GM19463 (cell line): ENCODE results near the gene STEAP2.
"Not testable (repeated sequence)": the region's sequence is repeated elsewhere in the genome, so short reads cannot be mapped to it uniquely, and the experiment has no call there.

Source experiments
- ATAC-seq: cut with Tn5 transposase; IDR thresholded peaks from one replicate; pipeline ENCODE4 v1.9.1; 2021; ENCODE audit warnings: mild to moderate bottlenecking, moderate library complexity; ENCODE audit not compliant: unreplicated experiment

The STEAP2 gene

DNA sequence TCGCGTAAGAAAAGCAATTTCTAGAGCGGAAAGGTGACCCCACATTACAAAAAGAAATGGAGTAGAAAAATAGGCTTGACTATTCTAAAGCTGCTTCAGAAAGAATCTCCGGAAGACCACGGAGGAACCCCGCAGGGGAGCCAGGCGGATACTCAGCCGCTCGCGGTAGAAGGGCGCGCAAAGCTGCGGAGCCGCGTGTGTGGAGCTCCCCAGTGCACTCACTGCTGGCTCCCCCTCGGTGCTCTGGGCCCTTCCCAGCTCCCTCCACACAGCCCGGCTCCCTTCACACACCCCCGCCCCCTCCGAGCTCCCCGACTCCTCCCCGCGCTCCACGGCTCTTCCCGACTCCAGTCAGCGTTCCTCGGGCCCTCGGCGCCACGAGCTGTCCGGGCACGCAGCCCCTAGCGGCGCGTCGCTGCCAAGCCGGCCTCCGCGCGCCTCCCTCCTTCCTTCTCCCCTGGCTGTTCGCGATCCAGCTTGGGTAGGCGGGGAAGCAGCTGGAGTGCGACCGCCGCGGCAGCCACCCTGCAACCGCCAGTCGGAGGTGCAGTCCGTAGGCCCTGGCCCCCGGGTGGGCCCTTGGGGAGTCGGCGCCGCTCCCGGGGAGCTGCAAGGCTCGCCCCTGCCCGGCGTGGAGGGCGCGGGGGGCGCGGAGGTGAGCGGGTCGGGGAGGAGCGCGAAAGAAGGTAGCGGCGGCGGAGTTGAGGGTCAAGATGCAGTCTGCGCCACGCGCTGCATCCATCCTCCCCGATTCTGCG is at the start of gene STEAP2:
Gene STEAP2 (plus strand): TSS at position 350 of the 758 bp plus-strand sequence. CDS start 13,343 bp downstream, outside the sequence.
- peak; percentile 86 for ATAC-seq

DNA sequence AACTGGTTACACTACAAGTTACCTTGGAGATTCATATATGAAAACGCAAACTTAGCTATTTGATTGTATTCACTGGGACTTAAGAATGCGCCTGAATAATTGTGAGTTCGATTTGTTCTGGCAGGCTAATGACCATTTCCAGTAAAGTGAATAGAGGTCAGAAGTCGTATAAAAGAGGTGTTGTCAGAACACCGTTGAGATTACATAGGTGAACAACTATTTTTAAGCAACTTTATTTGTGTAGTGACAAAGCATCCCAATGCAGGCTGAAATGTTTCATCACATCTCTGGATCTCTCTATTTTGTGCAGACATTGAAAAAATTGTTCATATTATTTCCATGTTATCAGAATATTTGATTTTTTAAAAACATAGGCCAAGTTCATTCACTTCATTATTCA is 48.0 kb upstream of the STEAP2 start:
- no peak for ATAC-seq

DNA sequence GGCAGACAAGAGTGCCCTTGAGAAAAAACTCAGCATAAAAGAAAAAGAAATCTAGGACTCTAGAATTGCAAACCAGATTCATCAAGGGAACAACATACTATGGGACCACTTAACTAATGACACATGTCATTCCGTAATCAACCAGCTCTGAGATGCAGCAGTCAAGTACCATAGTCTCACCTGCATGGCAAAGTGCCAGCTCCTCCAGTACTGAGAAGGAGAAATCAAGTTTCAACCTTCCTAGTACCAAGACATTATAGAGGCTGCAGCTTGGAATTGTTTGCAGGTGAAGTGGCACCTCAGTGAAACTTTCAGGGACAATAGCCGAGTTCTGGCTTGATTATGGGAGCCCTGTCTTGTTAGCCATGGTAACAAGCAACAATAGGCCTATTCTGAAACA is 45.8 kb upstream of the STEAP2 start:
- ATAC-seq, result no peak

DNA sequence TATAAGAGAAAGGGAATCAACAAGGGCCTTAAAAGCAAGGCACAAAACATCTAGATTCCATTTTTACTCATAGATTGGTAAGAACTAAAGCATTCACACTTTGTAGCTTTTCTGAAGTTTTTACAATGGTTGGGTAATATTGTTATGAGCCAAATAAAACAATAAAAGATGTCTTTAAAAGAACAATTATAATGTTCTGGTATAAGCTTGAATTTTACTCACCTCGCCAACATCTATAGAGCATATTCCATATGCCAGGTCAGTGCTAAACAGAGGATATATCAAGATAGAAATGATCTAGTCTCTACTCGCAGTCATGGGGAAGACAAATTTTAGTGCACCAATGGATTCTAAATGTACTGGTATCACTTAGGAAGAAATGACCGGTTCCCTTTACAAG is 45.4 kb upstream of the STEAP2 start:
- no peak for ATAC-seq

DNA sequence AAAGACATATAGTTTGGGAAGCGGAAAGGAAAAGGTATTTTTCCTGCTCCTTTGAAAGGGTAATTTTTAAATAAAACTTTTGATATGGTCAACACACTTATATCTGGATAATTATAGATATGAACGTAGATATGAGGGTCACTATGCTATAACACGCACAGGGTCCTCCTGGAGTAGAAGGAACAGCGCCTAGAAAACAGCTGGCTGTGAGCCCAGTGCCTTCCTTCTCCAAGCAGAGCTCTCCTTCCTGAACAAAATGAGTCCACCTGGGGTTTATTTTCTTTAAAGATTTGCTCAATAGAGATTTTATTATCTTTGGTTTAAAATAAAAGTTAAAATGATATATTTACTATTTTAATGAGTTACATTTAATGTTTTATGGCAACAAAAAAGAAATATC is 44.2 kb upstream of the STEAP2 start:
- ATAC-seq, result no peak

DNA sequence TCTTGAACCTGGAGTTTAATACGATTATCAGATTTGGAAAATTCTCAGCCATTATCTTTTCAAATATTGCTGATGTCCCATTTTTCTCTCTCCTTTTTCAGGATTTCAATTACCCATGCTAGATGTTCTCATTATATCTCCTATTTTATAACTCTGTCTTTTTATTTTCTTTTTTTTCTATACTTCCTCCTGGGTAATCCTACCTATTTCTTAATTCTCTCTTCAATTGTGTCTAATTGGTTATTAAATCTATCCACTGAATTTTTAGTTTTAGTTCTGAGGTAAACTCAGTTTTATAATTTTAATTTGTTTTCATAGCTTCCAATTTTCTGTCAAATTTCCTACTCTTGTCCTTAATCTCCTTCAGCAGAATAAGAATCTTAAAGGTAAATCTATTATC is 41.6 kb upstream of the STEAP2 start:
- no peak for ATAC-seq

DNA sequence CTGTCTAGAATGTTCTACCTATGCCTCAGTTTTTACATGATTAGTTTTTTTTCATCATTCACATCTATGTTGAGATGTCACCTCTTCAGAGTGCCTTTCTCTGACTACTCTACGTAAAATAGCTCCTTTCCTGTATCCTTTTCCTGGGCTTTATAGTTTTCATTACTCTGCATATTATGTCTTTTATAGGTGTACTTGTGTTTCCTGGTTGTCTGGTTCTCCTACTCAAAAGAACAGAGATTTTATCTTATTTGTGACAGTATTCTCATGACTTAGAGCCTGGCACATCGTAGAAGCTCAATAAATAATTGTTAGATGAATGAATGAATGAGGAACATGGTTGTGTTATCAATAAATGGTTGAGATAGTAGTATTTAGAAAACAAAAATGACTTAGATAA is 39.4 kb upstream of the STEAP2 start:
- ATAC-seq, result no peak

DNA sequence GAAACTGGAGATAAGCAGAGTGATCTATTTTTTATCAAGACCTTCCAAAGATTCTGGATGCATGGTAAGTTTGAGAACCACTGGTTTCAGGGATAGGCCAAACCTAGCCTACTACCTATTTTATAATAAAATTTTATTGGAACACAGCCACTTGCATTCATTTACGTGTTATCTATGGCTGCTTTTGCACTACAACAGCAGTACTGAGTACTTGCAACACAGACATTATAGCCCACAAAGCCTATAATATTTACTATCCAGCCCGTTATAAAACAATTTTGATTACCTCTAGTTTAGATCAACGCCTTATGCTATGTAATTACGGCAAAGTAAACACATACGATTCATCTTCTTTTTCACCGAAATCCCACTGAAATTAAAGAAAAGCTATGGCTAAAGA is 38.9 kb upstream of the STEAP2 start:
- no peak for ATAC-seq

DNA sequence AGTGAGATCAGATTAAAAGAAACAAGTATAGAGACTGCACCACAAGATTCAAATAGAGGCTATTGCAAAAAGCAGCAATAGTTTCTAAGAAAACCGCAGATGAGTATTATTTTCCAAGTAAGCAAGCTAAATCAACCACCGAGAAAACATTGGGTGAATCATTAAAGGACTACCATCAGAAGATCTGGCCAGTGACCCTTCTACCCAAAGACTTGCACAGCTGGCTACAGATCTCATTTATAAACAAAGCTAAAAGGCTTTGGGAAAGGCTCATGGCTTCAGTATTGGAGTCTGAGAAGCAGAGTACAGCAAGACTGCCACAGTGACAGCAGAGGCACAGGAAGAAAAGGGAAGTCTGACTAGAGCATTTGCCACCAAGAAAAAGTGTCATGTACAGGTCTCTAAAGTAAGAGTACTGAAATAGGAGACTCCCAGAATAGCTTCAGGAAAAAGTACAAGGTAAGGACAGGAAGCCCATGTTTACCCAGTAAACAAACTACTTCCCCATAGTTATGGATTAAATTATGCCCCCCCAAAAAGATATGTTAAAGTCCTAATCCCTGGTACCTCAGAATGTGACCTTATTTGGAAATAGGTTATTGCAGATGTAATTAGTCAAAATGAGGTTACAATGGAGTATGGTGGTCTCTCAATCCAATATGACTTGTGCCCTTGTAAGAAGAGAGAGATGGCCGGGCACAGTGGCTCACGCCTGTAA is 38.3 kb upstream of the STEAP2 start:
- ATAC-seq, result peak; percentile 95

DNA sequence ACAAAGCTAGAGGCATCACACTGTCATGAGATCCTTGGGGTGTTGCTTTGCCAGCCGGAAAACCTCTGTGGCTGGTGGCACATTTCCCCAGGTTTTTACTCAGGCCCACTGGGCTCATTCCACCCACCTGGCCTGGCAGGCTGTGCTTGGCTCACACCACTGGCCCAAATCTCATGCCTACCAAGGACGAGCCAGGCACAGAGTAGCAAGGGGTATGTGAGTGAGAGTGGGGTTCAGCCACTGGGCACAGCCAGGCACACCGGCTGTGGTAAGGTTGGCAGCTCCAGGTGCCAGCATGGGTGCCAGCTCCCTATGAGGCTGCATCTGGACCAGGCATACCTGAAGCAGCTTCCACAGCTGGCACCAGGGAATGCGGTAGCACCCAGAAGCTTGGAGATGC is 35.9 kb upstream of the STEAP2 start:
- no peak for ATAC-seq

DNA sequence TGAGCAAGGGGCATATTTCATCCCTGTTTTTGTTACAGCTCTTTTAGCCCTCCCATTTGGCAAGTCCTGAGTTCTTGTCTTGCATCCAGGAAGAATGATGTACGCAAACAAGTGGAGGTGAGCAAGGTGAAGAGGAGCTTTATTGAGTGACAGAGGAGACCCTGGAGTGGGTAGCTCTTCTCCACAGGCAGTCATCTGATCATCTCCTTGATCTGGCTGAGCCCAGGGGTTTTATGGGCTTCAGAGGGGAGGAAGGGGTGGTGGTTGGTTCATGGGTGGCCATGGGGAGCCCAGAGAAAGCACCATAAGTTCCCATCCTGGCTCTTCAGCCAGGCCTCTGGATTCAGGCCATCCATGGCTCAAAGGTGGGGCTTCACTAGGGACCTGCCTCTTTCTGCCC is 35.3 kb upstream of the STEAP2 start:
- no peak for ATAC-seq

DNA sequence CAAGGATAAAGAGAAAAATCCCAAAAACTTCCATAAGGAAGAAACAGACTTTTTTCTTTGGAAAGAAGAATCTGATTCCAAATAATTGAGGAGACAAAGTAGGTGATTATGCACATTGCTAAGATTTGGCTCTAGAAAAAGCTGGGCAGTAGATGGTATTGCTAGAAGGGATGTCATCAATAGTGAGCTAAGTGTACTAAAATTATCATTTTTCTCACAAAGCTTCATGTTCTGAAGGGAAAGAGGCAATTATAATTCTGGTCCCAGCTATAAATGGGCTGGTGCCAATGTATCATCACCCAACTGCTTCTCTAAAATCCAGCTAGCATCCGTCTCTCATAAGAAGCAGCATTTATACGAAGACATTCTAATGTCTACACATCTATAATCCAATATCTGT is 33.4 kb upstream of the STEAP2 start:
- no peak for ATAC-seq

DNA sequence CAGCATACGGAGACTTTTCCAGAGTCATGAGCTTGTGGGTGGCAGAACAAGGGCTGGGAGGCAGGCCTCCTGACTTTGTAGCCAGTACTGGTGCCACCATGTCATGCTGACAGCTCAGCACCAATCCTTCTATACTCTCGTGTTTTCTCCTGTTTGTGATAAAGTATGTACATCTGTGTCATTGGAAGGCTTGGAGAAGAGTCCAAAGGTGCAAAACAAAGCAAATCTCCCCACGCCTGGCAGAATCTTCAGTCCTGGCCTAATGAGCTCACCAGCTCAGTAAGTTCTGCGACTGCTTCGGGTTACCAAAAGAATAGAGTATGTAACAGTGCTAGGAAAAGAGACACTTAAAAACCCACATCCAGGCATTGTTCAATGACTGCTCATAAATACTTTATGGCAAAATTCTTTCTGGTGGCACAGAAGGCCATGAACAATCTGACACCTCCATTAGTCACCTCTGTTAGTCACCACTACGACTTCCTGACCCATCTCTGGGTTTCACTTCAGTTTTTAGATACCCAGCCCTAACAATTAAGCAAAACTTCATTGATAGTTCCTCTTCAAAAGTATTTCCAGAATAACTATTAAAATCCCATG is 32.8 kb upstream of the STEAP2 start:
- ATAC-seq, result peak; percentile 95

DNA sequence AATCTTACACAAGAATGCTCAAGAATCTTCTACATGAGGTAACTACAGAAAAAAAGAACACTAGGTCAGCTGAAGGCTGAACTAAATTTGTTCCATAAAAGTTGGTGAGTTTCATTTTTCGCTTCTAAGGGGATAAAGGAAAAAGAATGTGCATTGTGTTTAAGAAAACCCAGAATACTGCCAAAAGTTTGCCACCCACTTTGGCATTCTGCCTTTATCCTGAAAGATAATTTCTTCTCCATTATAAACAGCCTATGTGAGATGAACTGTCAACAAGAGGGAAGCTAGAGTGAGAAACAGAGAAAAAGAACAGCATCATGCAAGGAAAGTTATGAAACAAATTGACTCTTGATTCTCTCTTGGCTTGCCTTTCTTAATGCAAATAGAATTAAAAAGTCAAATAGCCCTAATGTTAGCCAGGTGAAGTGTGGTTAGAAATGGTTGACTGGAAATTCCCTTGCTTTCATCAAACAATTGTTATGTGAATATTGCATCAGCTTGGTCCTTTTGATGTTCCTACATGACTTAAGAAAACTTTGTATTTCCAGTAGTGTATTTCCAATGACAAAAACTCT is 31.4 kb upstream of the STEAP2 start:
- peak; percentile 36 for ATAC-seq

DNA sequence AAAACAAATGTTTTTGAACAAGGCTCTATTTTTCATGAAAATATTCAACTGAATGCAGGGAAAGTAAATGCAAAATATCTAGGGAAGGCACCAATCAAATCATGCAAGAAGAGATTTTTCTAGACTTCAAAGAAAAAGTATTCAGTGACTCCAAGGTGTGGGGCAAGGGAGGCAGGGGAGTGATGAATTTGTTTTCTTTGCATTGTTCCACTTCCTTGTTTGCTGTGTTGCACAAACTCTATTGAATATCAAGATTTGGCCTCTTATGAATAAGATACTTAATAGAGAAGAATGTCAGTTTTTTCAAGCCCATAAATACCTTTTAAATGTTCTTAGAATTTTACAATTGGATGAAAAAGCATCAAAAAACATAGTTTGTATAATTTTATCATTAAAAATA is 30.9 kb upstream of the STEAP2 start:
- no peak for ATAC-seq

DNA sequence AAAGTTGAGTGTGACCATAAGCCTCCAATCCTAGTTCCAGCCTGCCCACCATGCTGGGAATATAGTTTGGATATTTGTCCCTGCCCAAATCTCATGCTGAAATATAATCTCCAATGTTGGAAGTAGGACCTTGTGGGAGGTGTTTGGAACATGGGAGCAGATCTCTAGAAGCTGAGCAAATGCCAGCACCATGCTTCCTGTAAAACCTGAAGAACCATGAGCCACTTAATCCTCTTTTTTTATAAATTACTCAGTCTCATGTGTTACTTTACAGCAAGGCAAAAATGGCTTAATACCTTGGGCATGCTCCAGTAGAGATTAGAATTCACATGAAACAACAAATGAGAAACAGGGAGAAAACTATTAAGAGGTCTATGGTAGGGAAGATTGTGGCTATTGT is 30.1 kb upstream of the STEAP2 start:
- ATAC-seq, result no peak

DNA sequence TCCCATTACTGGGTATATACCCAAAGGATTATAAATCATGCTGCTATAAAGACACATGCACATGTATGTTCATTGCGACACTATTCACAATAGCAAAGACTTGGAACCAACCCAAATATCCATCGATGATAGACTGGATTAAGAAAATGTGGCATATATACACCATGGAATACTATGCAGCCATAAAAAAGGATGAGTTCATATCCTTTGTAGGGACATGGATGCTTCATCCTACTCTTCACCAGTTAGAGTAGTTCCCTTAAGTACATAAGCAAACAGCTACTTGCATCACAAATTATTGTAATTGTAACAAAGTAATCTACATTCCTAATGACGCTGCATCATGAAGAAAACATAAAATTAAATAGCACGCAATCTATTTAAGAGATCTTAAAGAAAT is 25.2 kb upstream of the STEAP2 start:
- not testable (repeated sequence) for ATAC-seq

DNA sequence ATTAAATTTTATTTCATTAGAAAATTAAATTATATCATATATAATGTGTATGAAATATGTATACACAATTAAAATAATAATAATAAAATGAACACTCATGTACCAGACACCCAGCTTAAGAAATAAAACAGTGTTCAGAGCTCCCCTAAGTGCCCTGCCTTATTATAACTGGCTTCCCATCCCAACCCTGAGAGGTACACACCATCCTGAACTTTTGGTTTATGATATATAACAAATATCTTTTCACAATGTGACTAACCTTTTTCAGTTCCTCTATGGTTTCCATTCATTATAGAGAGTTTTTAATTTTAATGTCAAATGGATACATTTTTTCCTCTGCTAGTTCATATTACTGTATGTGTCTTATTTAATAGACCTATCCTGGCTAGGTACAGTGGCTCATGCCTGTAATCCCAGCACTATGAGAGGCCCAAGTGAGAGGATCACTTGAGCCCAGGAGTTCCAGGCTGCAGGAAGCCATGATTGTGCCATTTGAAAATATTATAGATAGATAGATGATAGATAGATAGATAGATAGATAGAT is 24.0 kb upstream of the STEAP2 start:
- ATAC-seq, result no peak

DNA sequence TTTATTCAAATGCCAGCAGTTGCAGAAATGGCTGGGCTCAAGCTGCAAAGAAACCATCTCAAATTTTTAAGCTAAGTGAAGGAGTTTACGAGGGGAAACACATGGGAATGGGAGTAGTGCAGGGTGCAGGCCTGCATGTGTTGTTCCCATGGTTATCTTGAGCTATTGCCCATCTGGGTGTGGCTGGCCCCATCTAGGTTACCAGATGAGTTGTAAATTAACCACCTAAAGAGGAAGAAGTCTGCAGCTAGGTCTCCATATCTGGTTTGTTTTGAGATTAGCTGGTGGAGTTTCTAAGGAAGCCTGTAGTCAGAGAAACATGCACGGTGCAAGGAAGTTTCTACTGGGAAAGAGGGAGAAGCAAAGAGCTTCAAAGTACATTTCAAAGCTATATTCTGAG is 23.3 kb upstream of the STEAP2 start:
- peak; percentile 99 for ATAC-seq

DNA sequence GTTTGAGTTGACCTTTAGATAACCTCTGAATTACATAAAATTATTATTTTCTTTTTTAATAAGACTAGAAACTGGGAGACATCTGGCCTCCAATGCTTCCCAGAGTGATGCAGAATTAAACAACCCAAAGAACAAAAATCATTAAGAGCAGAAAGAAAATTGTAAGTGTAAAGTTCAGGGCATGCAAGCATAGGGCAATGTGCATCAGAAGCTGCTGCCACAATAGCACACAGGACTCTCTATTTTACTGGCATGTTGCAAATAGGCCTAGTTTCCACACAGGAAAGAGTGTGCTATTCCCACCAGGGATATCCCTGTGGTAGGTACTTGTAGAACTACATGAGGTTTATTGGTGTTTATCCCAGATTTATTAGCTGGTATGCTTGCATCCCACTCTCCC is 20.5 kb upstream of the STEAP2 start:
- ATAC-seq, result no peak

DNA sequence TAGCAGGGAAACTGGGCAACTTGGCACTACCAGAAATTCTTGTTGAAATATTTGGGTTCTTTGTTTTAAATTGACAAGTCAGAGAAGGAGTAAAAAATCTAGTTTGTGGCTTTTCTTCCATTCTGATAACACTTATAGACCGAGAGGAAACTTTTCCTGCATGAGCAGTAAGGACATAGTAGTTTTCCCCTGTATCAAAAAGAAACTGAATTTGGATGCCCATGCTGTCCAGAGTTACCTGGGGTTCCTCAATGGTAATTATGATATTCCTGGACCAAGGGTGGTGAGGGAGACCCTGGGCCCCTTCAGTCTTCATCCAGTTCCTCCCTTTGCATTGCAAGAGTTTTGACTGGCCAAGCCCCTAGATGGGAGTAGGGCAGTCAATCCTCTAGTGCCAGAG is 19.9 kb upstream of the STEAP2 start:
- ATAC-seq, result no peak
